B cell (primary cell): ENCODE results near the gene CREB3L4. TPM values are rescaled to one million over a fixed set of nuclear protein-coding genes. Genes with fewer than 3 reads are reported as not detected.
A peak's percentile ranks its signal among the peaks of the same experiment; 100 is the strongest.

Source experiments
- ATAC-seq: fragments of 200-7000 bp; cut with Tn5 transposase; one replicate; pipeline ENCODE4 v1.10.0; 2021; ENCODE audit warnings: low read depth, mild to moderate bottlenecking, moderate number of reproducible peaks, moderate library complexity
- CTCF ChIA-PET: fragments of 350-600 bp; sonication (Branson Sonifier 250); formaldehyde crosslinking; loops from one replicate; lab custom pipeline; 2021; ENCODE audit warnings: antibody characterized with exemption, inconsistent platforms; lab: Charles Lee
- POLR2A ChIA-PET: fragments of 350-600 bp; sonication (Branson Sonifier 250); formaldehyde crosslinking; loops from one replicate; lab custom pipeline; 2021; ENCODE audit warnings: antibody characterized with exemption; lab: Charles Lee
- DNase-seq: peaks from one replicate; pipeline ENCODE4 v3.0.0; 2013
- H2AFZ ChIP-seq: 2 replicates; pipeline ENCODE4 v1.6.1; 2012; ENCODE audit warnings: mild to moderate bottlenecking, low read depth, low read length; ENCODE audit not compliant: insufficient read depth, poor library complexity, severe bottlenecking
- H3K27ac ChIP-seq, 2 donors: 1 replicate in 1 of 2; 2 replicates in 1 of 2; pipeline ENCODE4 v1.5.1; 2012 to 2013; ENCODE audit warnings: low read length in 2 of 2, mild to moderate bottlenecking in 2 of 2, moderate library complexity in 1 of 2
- H3K27me3 ChIP-seq, 4 experiments: fragments of 200-600 bp in 1 of 4; sonication (generic) in 1 of 4; replicated peaks in 1 of 4; 1 replicate in 2 of 4; 2 replicates in 2 of 4; pipeline versions ENCODE4 v1.6.1 to v1.7.0; 2013 to 2016; ENCODE audit warnings: low read length in 3 of 4, mild to moderate bottlenecking in 2 of 4, mixed read lengths in 1 of 4, moderate library complexity in 1 of 4; ENCODE audit not compliant: insufficient read depth in 4 of 4, control insufficient read depth in 3 of 4; ENCODE audit errors: control extremely low read depth in 1 of 4
- H3K36me3 ChIP-seq, 2 experiments: replicated peaks in 1 of 2; 1 replicate in 1 of 2; 2 replicates in 1 of 2; pipeline versions ENCODE4 v1.6.1 to v1.7.1; 2013; ENCODE audit warnings: low read length in 1 of 2; ENCODE audit not compliant: insufficient read depth in 2 of 2, control insufficient read depth in 1 of 2; ENCODE audit errors: control extremely low read depth in 1 of 2, extremely low read depth in 1 of 2
- H3K4me1 ChIP-seq, 2 donors: fragments of 200-600 bp in 1 of 2; sonication (generic) in 1 of 2; 1 replicate in 1 of 2; 2 replicates in 1 of 2; pipeline versions ENCODE4 v1.5.1 to v1.6.1; 2013 to 2017; ENCODE audit warnings: low read length in 2 of 2; ENCODE audit not compliant: control insufficient read depth in 2 of 2, insufficient read depth in 2 of 2
- H3K4me2 ChIP-seq: replicated peaks from 2 replicates; pipeline ENCODE3; 2012; ENCODE audit warnings: mild to moderate bottlenecking, low read depth, low read length; ENCODE audit not compliant: poor library complexity, severe bottlenecking
- H3K4me3 ChIP-seq, 5 experiments: fragments of 200-600 bp in 1 of 5; sonication (generic) in 1 of 5; 1 replicate in 3 of 5; 2 replicates in 2 of 5; pipeline versions ENCODE4 v1.5.1 to v1.7.0; 2011 to 2016; ENCODE audit warnings: low read length in 4 of 5, mild to moderate bottlenecking in 4 of 5, low read depth in 2 of 5, control low read depth in 1 of 5, moderate library complexity in 1 of 5; ENCODE audit not compliant: insufficient read depth in 1 of 5; ENCODE audit errors: control extremely low read depth in 1 of 5, extremely low read depth in 1 of 5
- H3K79me2 ChIP-seq: fragments of 200-600 bp; sonication (generic); one replicate; pipeline ENCODE4 v1.6.0; 2016; ENCODE audit warnings: low read length; ENCODE audit not compliant: control insufficient read depth, insufficient read depth
- H3K9ac ChIP-seq: fragments of 200-600 bp; sonication (generic); 2 replicates; pipeline ENCODE4 v1.6.1; 2017; ENCODE audit warnings: mild to moderate bottlenecking, low read length, moderate library complexity
- H3K9me3 ChIP-seq, 3 donors: one replicate each; pipeline versions ENCODE4 v1.6.1 to v1.7.1; 2013; ENCODE audit warnings: low read length in 2 of 3; ENCODE audit not compliant: control insufficient read depth in 2 of 3, insufficient read depth in 1 of 3; ENCODE audit errors: control extremely low read depth in 1 of 3
- H4K20me1 ChIP-seq: 2 replicates; pipeline ENCODE4 v1.6.0; 2012; ENCODE audit warnings: mild to moderate bottlenecking, low read length; ENCODE audit not compliant: insufficient read depth, control insufficient read depth, poor library complexity, severe bottlenecking
- H3K27ac Mint-ChIP-seq: one replicate; pipeline ENCODE4 v1.8.0; 2021; ENCODE audit warnings: mixed read lengths
- H3K27me3 Mint-ChIP-seq: one replicate; pipeline ENCODE4 v1.8.0; 2021; ENCODE audit warnings: mixed read lengths
- H3K4me1 Mint-ChIP-seq: one replicate; pipeline ENCODE4 v1.8.0; 2021; ENCODE audit warnings: mixed read lengths
- H3K4me3 Mint-ChIP-seq: one replicate; pipeline ENCODE4 v1.8.0; 2021; ENCODE audit warnings: mixed read lengths
- H3K9me3 Mint-ChIP-seq: one replicate; pipeline ENCODE4 v1.8.0; 2022; ENCODE audit warnings: mixed read lengths; ENCODE audit not compliant: insufficient read depth
- CTCF ChIP-seq: fragments of 200-600 bp; IDR thresholded peaks from one replicate; pipeline ENCODE4 v1.8.0; 2022; ENCODE audit warnings: antibody characterized with exemption, mild to moderate bottlenecking
- EZH2 ChIP-seq: IDR thresholded peaks from 2 replicates; pipeline ENCODE4 v1.6.1; 2012; ENCODE audit warnings: borderline replicate concordance, low read depth, mild to moderate bottlenecking, moderate library complexity, low read length; ENCODE audit not compliant: insufficient read depth, poor library complexity, severe bottlenecking
- WGBS: methylation state at CpG from one replicate; pipeline ENCODE4 v1.1.5; 2013; ENCODE audit warnings: missing lambda C conversion rate; ENCODE audit not compliant: insufficient coverage; 5-methylcytosine and 5-hydroxymethylcytosine counted together
- intact Hi-C: fragments of 100-400 bp; cut with micrococcal nuclease; formaldehyde crosslinking; loops from one replicate; pipeline ENCODE4 v1.10.0; 2022
- polyA plus RNA-seq: library from polyadenylated mRNA; depleted of rRNA; stranded (reverse); fragments of >200 nt; gene quantifications from 2 replicates; pipeline ENCODE4 v1.2.3, GENCODE V29; 2012
- total RNA-seq, 2 donors: library from RNA; stranded (reverse); fragments of 120-200 nt in 1 of 2; gene quantifications; 1 replicate in 1 of 2; 2 replicates in 1 of 2; pipeline versions ENCODE4 v1.2.3 to v1.2.4, GENCODE V29; 2013 to 2022

Gene CREB3L4
- total and polyA plus RNA-seq, 2 donors (not counting 1 experiment from before 2014, with no cell fraction given): 21.8 to 28.1 TPM

- H3K4me2 ChIP-seq: peak overlapping the region; percentile 89
- DNase-seq (peak; percentile 53), ATAC-seq (no peak)
- H3K27me3 ChIP-seq: no peaks in the 10 kb centered on the region
- Mint-ChIP-seq H3K27ac (peak overlapping the region; percentile 96), H3K4me3 (peak overlapping the region; percentile 94), H3K9me3 (no peaks in the 10 kb centered on the region), H3K4me1 (peaks cover 51% of the 10 kb centered on the region), H3K27me3 (no peaks in the 10 kb centered on the region)
- H3K27ac ChIP-seq: peak overlapping the region; percentile 91 to 98
- 88% methylated on average over 9 of the region's 15 CpGs for WGBS
- H3K9me3 ChIP-seq: no peaks in the 10 kb centered on the region
- peak overlapping the region; percentile 53 for H2AFZ ChIP-seq
- peaks cover 57% of the 10 kb centered on the region for H3K79me2 ChIP-seq
- H3K4me3 ChIP-seq: peak overlapping the region; percentile 54 to 95 (median 85)
- peak overlapping the region; percentile 89 for H3K9ac ChIP-seq
- TF ChIP-seq CTCF: no peak
- peaks cover 49% of the 10 kb centered on the region for H4K20me1 ChIP-seq
- peaks cover 17 to 64% of the 10 kb centered on the region in 2 experiments for H3K36me3 ChIP-seq
- intact Hi-C loops: no loop called here
- H3K4me1 ChIP-seq: peaks cover 24 to 43% of the 10 kb centered on the region in 2 donors
- ChIA-PET POLR2A (interaction anchor here (0.5 to 4.4 kb wide), 19 partner anchors 10 to 1043 kb away, joined by 3 to 124 read pairs (median 5); partner anchors contain the start of genes CREB3L4, CRTC2, GATAD2B and JTB), CTCF (interaction anchor here (0.8 to 5.9 kb wide), 11 partner anchors 9 to 94 kb away, joined by 3 to 65 read pairs (median 14); partner anchors contain the start of genes CREB3L4, CRTC2, GATAD2B and JTB)
Measured at GRCh38 chr1:153944005-153944826, 23.5 kb upstream of the CREB3L4 start.

- peak overlapping the region; percentile 89 for H3K9ac ChIP-seq
- H3K9me3 Mint-ChIP-seq: no peaks in the 10 kb centered on the region
- peaks cover 57% of the 10 kb centered on the region for H3K79me2 ChIP-seq
- peaks cover 29 to 49% of the 10 kb centered on the region in 2 donors for H3K4me1 ChIP-seq
- H3K4me3 ChIP-seq: peak overlapping the region; percentile 54 to 95 (median 85)
- peak overlapping the region; percentile 96 for H3K27ac Mint-ChIP-seq
- DNase-seq: no peak
- peak overlapping the region; percentile 89 for H3K4me2 ChIP-seq
- intact Hi-C loops: loop anchor here (1.0 to 5.0 kb wide), 3 partner anchors 21 to 217 kb away; partner anchors contain the start of gene INTS3
- H3K27me3 Mint-ChIP-seq: no peaks in the 10 kb centered on the region
- H4K20me1 ChIP-seq: peaks cover 54% of the 10 kb centered on the region
- ChIA-PET POLR2A (interaction anchor here (0.5 to 4.4 kb wide), 13 partner anchors 15 to 409 kb away, joined by 3 to 124 read pairs (median 14); partner anchors contain the start of genes CHTOP, CREB3L4, CRTC2 and GATAD2B), CTCF (interaction anchor here (0.7 to 5.9 kb wide), 10 partner anchors 13 to 123 kb away, joined by 3 to 65 read pairs (median 24); partner anchors contain the start of genes CREB3L4, CRTC2, GATAD2B and JTB)
- peak overlapping the region; percentile 91 to 98 for H3K27ac ChIP-seq
- H3K36me3 ChIP-seq: peaks cover 15 to 60% of the 10 kb centered on the region in 2 experiments
- no peak for ATAC-seq
- H3K4me3 Mint-ChIP-seq: peak overlapping the region; percentile 94
- H3K27me3 ChIP-seq: no peaks in the 10 kb centered on the region
- H3K4me1 Mint-ChIP-seq: peaks cover 51% of the 10 kb centered on the region
- peak overlapping the region; percentile 53 for H2AFZ ChIP-seq
- TF ChIP-seq EZH2 (no peak), CTCF (no peak)
- WGBS: 0% methylated on average over 2 of the region's 3 CpGs
- H3K9me3 ChIP-seq: no peaks in the 10 kb centered on the region
Measured at GRCh38 chr1:153944827-153945117, 22.9 kb upstream of the CREB3L4 start.
